NCI-H82 treated with DMSO at 0.1 percent for 48 hours (cell line): ENCODE data around the gene ARHGAP45.

ENCODE experiments used
- DNase-seq: peaks from one replicate; lab custom pipeline; 2025; ENCODE audit not compliant: unreplicated experiment; lab: John Stamatoyannopoulos, UW

The ARHGAP45 gene

GRCh38 chr19:1131718-1132551 is 65.0 kb downstream of the ARHGAP45 start:
- DNase-seq = no peak

- DNase-seq = no peak
These were observed 65.8 kb downstream of the ARHGAP45 start for GRCh38 chr19:1132552-1133383.

GRCh38 chr19:1133471-1133929 is 66.5 kb downstream of the ARHGAP45 start:
- DNase-seq = no peak

GRCh38 chr19:1134431-1134830 is 67.5 kb downstream of the ARHGAP45 start:
- no peak for DNase-seq

GRCh38 chr19:1135454-1135853 is 68.5 kb downstream of the ARHGAP45 start:
- no peak for DNase-seq

- DNase-seq = no peak
These were observed 69.2 kb downstream of the ARHGAP45 start for GRCh38 chr19:1136201-1136600.
